Keratinocyte (primary cell): ENCODE measurements around the gene FAN1. TPM values are rescaled to one million over a fixed set of nuclear protein-coding genes. Genes with fewer than 3 reads are reported as not detected.

Experiments
- DNase-seq: peaks from one replicate; pipeline ENCODE4 v3.0.0-alpha.2; 2011; ENCODE audit warnings: low read depth, missing footprints, low spot score
- FAIRE-seq: peaks from 2 replicates; lab custom pipeline; 2011; peaks lifted over from hg19 to GRCh38; lab: Jason Lieb, UNC
- H2AFZ ChIP-seq: 2 replicates; pipeline ENCODE4 v1.6.0; 2012; ENCODE audit warnings: low read length, control low read depth, inconsistent platforms; ENCODE audit not compliant: control insufficient read depth
- H3K27ac ChIP-seq: 2 replicates; pipeline ENCODE4 v1.5.1; 2011; ENCODE audit warnings: low read length; ENCODE audit not compliant: control insufficient read depth, insufficient read depth
- H3K27me3 ChIP-seq: 3 replicates; pipeline ENCODE4 v1.6.0; 2011; ENCODE audit warnings: low read length; ENCODE audit not compliant: control insufficient read depth, insufficient read depth; ENCODE audit errors: extremely low read depth
- H3K36me3 ChIP-seq, 2 experiments: 2 replicates in 1 of 2; 3 replicates in 1 of 2; pipeline ENCODE4 v1.5.1; 2011; ENCODE audit warnings: low read length in 2 of 2, mild to moderate bottlenecking in 1 of 2; ENCODE audit not compliant: control insufficient read depth in 2 of 2, insufficient read depth in 2 of 2; ENCODE audit errors: extremely low read depth in 1 of 2
- H3K4me1 ChIP-seq: 3 replicates; pipeline ENCODE4 v1.5.1; 2011; ENCODE audit warnings: low read length; ENCODE audit not compliant: control insufficient read depth, insufficient read depth; ENCODE audit errors: extremely low read depth
- H3K4me2 ChIP-seq: 3 replicates; pipeline ENCODE4 v1.6.0; 2011; ENCODE audit warnings: low read depth, low read length; ENCODE audit not compliant: control insufficient read depth, insufficient read depth; ENCODE audit errors: extremely low read depth
- H3K4me3 ChIP-seq, 3 experiments: fragments of 200-600 bp in 1 of 3; sonication (generic) in 1 of 3; 2 replicates in 2 of 3; 3 replicates in 1 of 3; pipeline ENCODE4 v1.5.1; 2011 to 2016; ENCODE audit warnings: low read length in 3 of 3, mild to moderate bottlenecking in 3 of 3, control low read depth in 2 of 3, inconsistent platforms in 1 of 3, low read depth in 1 of 3, mixed read lengths in 1 of 3, mixed run types in 1 of 3, moderate library complexity in 1 of 3; ENCODE audit not compliant: control insufficient read depth in 2 of 3, insufficient read depth in 2 of 3; ENCODE audit errors: extremely low read depth in 1 of 3
- H3K79me2 ChIP-seq: 2 replicates; pipeline ENCODE4 v1.6.0; 2012; ENCODE audit warnings: low read length; ENCODE audit not compliant: control insufficient read depth, insufficient read depth
- H3K9ac ChIP-seq: 3 replicates; pipeline ENCODE4 v1.6.0; 2011; ENCODE audit warnings: low read length; ENCODE audit not compliant: control insufficient read depth, insufficient read depth; ENCODE audit errors: extremely low read depth
- H3K9me1 ChIP-seq: 3 replicates; pipeline ENCODE4 v1.6.0; 2011; ENCODE audit warnings: low read length; ENCODE audit not compliant: control insufficient read depth, insufficient read depth; ENCODE audit errors: extremely low read depth
- H3K9me3 ChIP-seq: 2 replicates; pipeline ENCODE4 v1.5.1; 2012; ENCODE audit warnings: low read depth, low read length; ENCODE audit not compliant: control insufficient read depth
- H4K20me1 ChIP-seq: 3 replicates; pipeline ENCODE4 v1.6.0; 2011; ENCODE audit warnings: low read length; ENCODE audit not compliant: control insufficient read depth, insufficient read depth; ENCODE audit errors: extremely low read depth
- CTCF ChIP-seq, 3 experiments: IDR thresholded peaks in 1 of 3; conservative IDR thresholded peaks in 1 of 3; optimal IDR thresholded peaks in 1 of 3; 2 replicates in 2 of 3; 3 replicates in 1 of 3; pipeline versions ENCODE3 to v1.5.1; 2011; ENCODE audit warnings: low read length in 3 of 3, mild to moderate bottlenecking in 3 of 3, moderate library complexity in 2 of 3, control low read depth in 1 of 3, inconsistent platforms in 1 of 3; ENCODE audit not compliant: insufficient read depth in 2 of 3; ENCODE audit errors: extremely low read depth in 1 of 3
- EZH2 ChIP-seq: IDR thresholded peaks from one replicate; pipeline ENCODE4 v1.6.1; 2012; ENCODE audit warnings: inconsistent platforms, mild to moderate bottlenecking, low read length, moderate library complexity
- dilution Hi-C: fragments of 300-500 bp; cut with MboI; formaldehyde crosslinking; loops from one replicate; pipeline ENCODE4 v1.7.0; 2020; ENCODE audit warnings: low sequenced_read_pairs; ENCODE audit not compliant: extremely low pct_ligation_motif_present
- polyA plus RNA-seq, 5 experiments: library from polyadenylated mRNA; depleted of rRNA in 3 of 5; stranded (reverse) in 3 of 5; stranded (forward) in 1 of 5; unstranded in 1 of 5; fragments of >200 nt; gene quantifications; 1 replicate in 1 of 5; 2 replicates in 3 of 5; 3 replicates in 1 of 5; pipeline versions ENCODE4 v1.2.1 to v1.2.3, GENCODE V29; 2011 to 2012; ENCODE audit warnings: missing spikeins in 2 of 5, low read depth in 1 of 5, low replicate concordance in 1 of 5

The FAN1 gene
- polyA plus RNA-seq, 1 donor (not counting 4 experiments of a cell fraction or from before 2014, with no cell fraction given) = 17.2 TPM

- Histone ChIP-seq H3K4me3 (no peak overlapping the region), H3K36me3 (peaks cover 15 to 49% of the 10 kb centered on the region in 2 experiments), H3K9me3 (no peaks in the 10 kb centered on the region), H3K9ac (no peak overlapping the region), H4K20me1 (no peaks in the 10 kb centered on the region), H3K79me2 (no peaks in the 10 kb centered on the region), H3K27ac (no peak overlapping the region), H3K9me1 (no peaks in the 10 kb centered on the region), H3K4me1 (no peaks in the 10 kb centered on the region), H3K4me2 (no peak overlapping the region), H3K27me3 (no peaks in the 10 kb centered on the region), H2AFZ (no peak overlapping the region)
- dilution Hi-C loops = no loop called here
- no peak for TF ChIP-seq EZH2
- no peak for TF ChIP-seq CTCF (optimal IDR thresholded peaks at IDR 0.05 in 1 of 3, IDR thresholded peaks at IDR 0.05 in 1 of 3, conservative IDR thresholded peaks at IDR 0.05 in 1 of 3; ENCODE audit: extremely low read depth in 1 of 3, insufficient read depth in 2 of 3, low read length in 3 of 3)
- DNase-seq (no peak), FAIRE-seq (no peak)
Observed at GRCh38 chr15:30939161-30939560, 35.4 kb downstream of the FAN1 start.

GRCh38 chr15:30940359-30940758 is 36.6 kb downstream of the FAN1 start:
- DNase-seq (no peak), FAIRE-seq (no peak)
- Histone ChIP-seq H3K27me3 (no peaks in the 10 kb centered on the region), H3K4me2 (no peak overlapping the region), H3K36me3 (peaks cover 13 to 49% of the 10 kb centered on the region in 2 experiments), H3K9ac (no peak overlapping the region), H3K79me2 (no peaks in the 10 kb centered on the region), H3K27ac (no peak overlapping the region), H3K9me3 (no peaks in the 10 kb centered on the region), H3K4me3 (no peak overlapping the region), H3K9me1 (no peaks in the 10 kb centered on the region), H4K20me1 (no peaks in the 10 kb centered on the region), H2AFZ (no peak overlapping the region), H3K4me1 (no peaks in the 10 kb centered on the region)
- dilution Hi-C loops = no loop called here
- TF ChIP-seq EZH2 = no peak
- no peak for TF ChIP-seq CTCF (optimal IDR thresholded peaks at IDR 0.05 in 1 of 3, IDR thresholded peaks at IDR 0.05 in 1 of 3, conservative IDR thresholded peaks at IDR 0.05 in 1 of 3; ENCODE audit: extremely low read depth in 1 of 3, insufficient read depth in 2 of 3, low read length in 3 of 3)
